Epithelial cell of proximal tubule (primary cell): ENCODE measurements around the gene SS18L1. TPM values are rescaled to one million over a fixed set of nuclear protein-coding genes. Genes with fewer than 3 reads are reported as not detected.

Experiments used
- DNase-seq: peaks from one replicate; pipeline ENCODE4 v3.0.0-alpha.2; 2011; ENCODE audit warnings: low read depth
- H3K4me3 ChIP-seq: 2 replicates; pipeline ENCODE4 v1.5.1; 2011; ENCODE audit warnings: low read depth, mild to moderate bottlenecking, low read length
- CTCF ChIP-seq: conservative IDR thresholded peaks from 2 replicates; pipeline ENCODE4 v1.5.1; 2012; ENCODE audit warnings: low read depth, mild to moderate bottlenecking, low read length
- total RNA-seq: library from RNA; depleted of rRNA; stranded (reverse); fragments of >200 nt; gene quantifications from 2 replicates; pipeline ENCODE4 v1.2.3, GENCODE V29; 2015

Gene SS18L1
- total RNA-seq, 1 donor from 2014 or later: 11.4 TPM

- no peak overlapping the region for H3K4me3 ChIP-seq
- TF ChIP-seq CTCF: no peak
- no peak for DNase-seq
These were observed 53.7 kb downstream of the SS18L1 start for GRCh38 chr20:62197311-62197710.

DNA sequence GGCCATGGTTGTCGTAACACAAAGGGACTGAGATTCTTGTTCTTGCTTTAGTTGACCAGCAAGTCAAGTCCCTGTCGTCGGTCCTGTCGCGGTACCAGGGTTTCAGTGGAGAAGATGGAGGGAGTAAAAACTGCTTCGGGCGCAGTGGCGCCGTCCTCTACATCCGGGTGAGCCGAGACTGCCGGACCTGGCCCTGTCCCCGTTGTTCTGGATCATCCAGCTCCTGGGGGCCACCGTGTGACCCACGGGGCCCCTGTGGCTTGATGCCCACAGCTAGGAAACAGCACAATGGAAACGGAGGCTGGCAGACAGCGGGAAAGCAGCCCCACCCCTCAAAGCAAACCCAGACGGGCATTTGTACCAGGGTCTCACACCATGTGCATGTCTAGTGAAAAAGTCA is 54.2 kb downstream of the SS18L1 start:
- H3K4me3 ChIP-seq: no peak overlapping the region
- no peak for TF ChIP-seq CTCF
- DNase-seq: no peak

DNA sequence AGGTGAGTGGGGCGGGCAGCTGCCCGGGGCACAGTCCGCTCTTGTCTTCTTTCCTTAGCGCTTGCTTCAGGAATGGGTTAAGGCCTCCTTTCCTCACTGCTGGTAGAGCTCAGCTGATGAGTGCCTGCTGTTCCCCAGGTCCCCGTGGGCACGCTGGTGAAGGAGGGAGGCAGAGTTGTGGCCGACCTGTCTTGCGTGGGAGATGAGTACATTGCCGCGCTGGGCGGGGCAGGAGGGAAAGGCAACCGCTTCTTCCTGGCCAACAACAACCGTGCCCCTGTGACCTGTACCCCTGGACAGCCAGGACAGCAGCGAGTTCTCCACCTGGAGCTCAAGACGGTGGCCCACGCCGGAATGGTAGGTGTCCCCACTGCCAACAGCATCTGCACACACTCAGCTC is 54.9 kb downstream of the SS18L1 start:
- no peak overlapping the region for H3K4me3 ChIP-seq
- TF ChIP-seq CTCF: no peak
- no peak for DNase-seq

- H3K4me3 ChIP-seq: no peak overlapping the region
- no peak for TF ChIP-seq CTCF
- DNase-seq: no peak
These were observed 55.4 kb downstream of the SS18L1 start for GRCh38 chr20:62198931-62199330.

DNA sequence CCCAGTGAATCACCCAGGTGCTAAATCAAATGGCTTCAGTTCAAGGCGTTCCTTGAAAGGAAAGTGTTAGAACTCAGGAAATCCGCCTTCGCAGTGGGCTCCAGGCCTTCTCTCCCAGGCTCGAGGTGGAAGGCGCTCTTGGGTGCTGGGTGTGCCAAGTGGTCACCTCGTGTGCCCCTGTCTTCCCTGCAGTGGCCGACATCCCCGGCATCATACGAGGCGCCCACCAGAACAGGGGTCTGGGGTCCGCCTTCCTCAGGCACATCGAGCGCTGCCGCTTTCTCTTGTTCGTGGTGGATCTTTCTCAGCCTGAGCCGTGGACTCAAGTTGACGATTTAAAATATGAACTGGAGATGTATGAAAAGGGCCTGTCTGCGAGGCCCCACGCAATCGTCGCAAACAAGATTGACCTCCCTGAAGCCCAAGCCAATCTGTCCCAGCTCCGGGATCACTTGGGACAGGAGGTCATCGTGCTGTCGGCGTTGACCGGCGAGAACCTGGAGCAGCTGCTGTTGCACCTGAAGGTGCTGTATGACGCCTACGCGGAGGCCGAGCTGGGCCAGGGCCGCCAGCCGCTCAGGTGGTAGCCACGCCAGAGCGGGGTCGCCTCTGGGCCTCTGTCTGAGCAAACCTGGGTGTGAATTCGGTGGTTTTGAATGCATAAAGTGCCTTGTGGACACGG is 57.1 kb downstream of the SS18L1 start:
- TF ChIP-seq CTCF: no peak
- DNase-seq: no peak
- H3K4me3 ChIP-seq: no peak overlapping the region

GRCh38 chr20:62201173-62202082 is 57.9 kb downstream of the SS18L1 start:
- no peak overlapping the region for H3K4me3 ChIP-seq
- DNase-seq: no peak
- TF ChIP-seq CTCF: no peak
